ENCODE measurements around the gene OR56A3. TPM values are rescaled to one million over a fixed set of nuclear protein-coding genes. Genes with fewer than 3 reads are reported as not detected.

The OR56A3 gene
- total and polyA plus RNA-seq, 2 of the 4 experiments (the other 2 are of a cell fraction): not detected

- 26% methylated on average over 4 of the region's 14 CpGs; no CpG with 5 or more reads in 1 of the 2 experiments for WGBS, 2 experiments (ENCODE audit: extremely low coverage in 2 of 2, insufficient read length in 1 of 2)
- dilution Hi-C loops (cut with HindIII; ENCODE audit: low sequenced_read_pairs, unreplicated experiment) (no loop called here), intact Hi-C loops (cut with micrococcal nuclease) (no loop called here), in situ Hi-C loops (cut with MboI; ENCODE audit: low sequenced_read_pairs) (no loop called here)
- TF ChIP-seq RCOR1 (IDR thresholded peaks at IDR 0.05; ENCODE audit: insufficient replicate concordance, low read length) (no peak), FOS (IDR thresholded peaks at IDR 0.05; ENCODE audit: low read depth, low read length) (no peak), CHD1 (IDR thresholded peaks at IDR 0.05; ENCODE audit: low read depth, low read length) (no peak), CEBPB (IDR thresholded peaks at IDR 0.05; ENCODE audit: low read depth, low read length) (no peak), RAD21 (IDR thresholded peaks at IDR 0.05; ENCODE audit: low read length) (no peak), BHLHE40 (IDR thresholded peaks at IDR 0.05; ENCODE audit: low read depth, low read length) (no peak)
- Histone ChIP-seq H3K56ac (ENCODE audit: extremely low read depth, insufficient read depth, low read length) (no peak overlapping the region), H3K4ac (ENCODE audit: low read depth, low read length) (no peak overlapping the region), H2BK15ac (ENCODE audit: low read depth, low read length) (no peak overlapping the region), H2AFZ (replicated peaks; ENCODE audit: low read length, poor library complexity) (no peak overlapping the region), H3K9me3 (ENCODE audit: control insufficient read depth, insufficient read depth, low read length) (peaks cover 2% of the 10 kb centered on the region; the same call in 1 of the 2 replicates), H3K79me1 (ENCODE audit: low read depth in 1 of 2, low read length in 2 of 2) (no peaks in the 10 kb centered on the region), H3K9ac (ENCODE audit: low read depth, low read length) (no peak overlapping the region), H2BK120ac (ENCODE audit: low read depth, low read length) (no peak overlapping the region), H4K20me1 (ENCODE audit: insufficient read depth, low read length) (no peaks in the 10 kb centered on the region), H3K18ac (ENCODE audit: low read depth, low read length) (no peak overlapping the region), H3K14ac (replicated peaks; ENCODE audit: low read depth, low read length) (no peak overlapping the region), H3K9me1 (ENCODE audit: insufficient read depth, low read length) (no peaks in the 10 kb centered on the region), H3K27me3 (ENCODE audit: control insufficient read depth, insufficient read depth, low read length) (no peaks in the 10 kb centered on the region), H2BK20ac (ENCODE audit: low read depth, low read length) (no peak overlapping the region), H2AK9ac (replicated peaks; ENCODE audit: low read depth, low read length, poor library complexity) (no peak overlapping the region), H3K36me3 (ENCODE audit: control insufficient read depth, insufficient read depth, low read length) (no peaks in the 10 kb centered on the region), H4K91ac (ENCODE audit: insufficient read depth, low read depth, low read length) (no peak overlapping the region), H3K23ac (ENCODE audit: low read depth, low read length) (no peak overlapping the region), H2BK5ac (ENCODE audit: low read depth, low read length, poor library complexity, severe bottlenecking) (no peak overlapping the region), H2AK5ac (ENCODE audit: low read depth, low read length) (no peak overlapping the region), H3K4me2 (ENCODE audit: low read depth, low read length) (no peak overlapping the region), H4K5ac (ENCODE audit: low read depth, low read length) (no peak overlapping the region), H3K4me3 (ENCODE audit: insufficient read depth, low read depth, low read length) (no peak overlapping the region), H3K4me1 (ENCODE audit: control insufficient read depth, insufficient read depth, low read length) (no peaks in the 10 kb centered on the region), H3K27ac (ENCODE audit: insufficient read depth, low read length) (no peak overlapping the region), H4K8ac (ENCODE audit: low read depth in 2 of 2, low read length in 2 of 2) (no peak overlapping the region)
- CTCF ChIA-PET: no interaction called here
- DNase-seq (no peak), ATAC-seq (ENCODE audit: low read depth) (no peak)
- POLR2A ChIA-PET (ENCODE audit: unreplicated experiment): no interaction called here
- no TSS peak for BruUV-seq (replicated peaks)
These were observed 52.7 kb downstream of the OR56A3 start for GRCh38 chr11:5994791-5995190.

Other genes starting within 250 kb of the OR56A3 start
- gene OR56B1, start 205.8 kb upstream of the OR56A3 start, total RNA-seq (2012; rRNA removed): not detected in 2 replicates
- not detected in 2 replicates for gene OR56B1, start 205.8 kb upstream of the OR56A3 start, polyA plus RNA-seq (2012; rRNA removed)
- gene OR52N4, start 188.0 kb upstream of the OR56A3 start, total RNA-seq (2012; rRNA removed): not detected in 2 replicates
- not detected in 2 replicates for gene OR52N4, start 188.0 kb upstream of the OR56A3 start, polyA plus RNA-seq (2012; rRNA removed)
- gene OR52N5, start 158.9 kb upstream of the OR56A3 start, total RNA-seq (2012; rRNA removed): not detected in 2 replicates
- not detected in 2 replicates for gene OR52N5, start 158.9 kb upstream of the OR56A3 start, polyA plus RNA-seq (2012; rRNA removed)
- not detected in 2 replicates for gene OR52N1, start 151.0 kb upstream of the OR56A3 start, total RNA-seq (2012; rRNA removed)
- not detected in 2 replicates for gene OR52N1, start 151.0 kb upstream of the OR56A3 start, polyA plus RNA-seq (2012; rRNA removed)
- gene OR52N2, start 133.3 kb upstream of the OR56A3 start, total RNA-seq (2012; rRNA removed): not detected in 2 replicates
- not detected in 2 replicates for gene OR52N2, start 133.3 kb upstream of the OR56A3 start, polyA plus RNA-seq (2012; rRNA removed)
- not detected in 2 replicates for gene OR52E6, start 100.4 kb upstream of the OR56A3 start, total RNA-seq (2012; rRNA removed)
- not detected in 2 replicates for gene OR52E6, start 100.4 kb upstream of the OR56A3 start, polyA plus RNA-seq (2012; rRNA removed)
- not detected in 2 replicates for gene OR52E8, start 84.6 kb upstream of the OR56A3 start, total RNA-seq (2012; rRNA removed)
- not detected in 2 replicates for gene OR52E8, start 84.6 kb upstream of the OR56A3 start, polyA plus RNA-seq (2012; rRNA removed)
- not detected in 2 replicates for gene OR52E4, start 61.6 kb upstream of the OR56A3 start, total RNA-seq (2012; rRNA removed)
- not detected in 2 replicates for gene OR52E4, start 61.6 kb upstream of the OR56A3 start, polyA plus RNA-seq (2012; rRNA removed)
- not detected in 2 replicates for gene OR52E5, start 49.0 kb upstream of the OR56A3 start, total RNA-seq (2012; rRNA removed)
- gene OR52E5, start 49.0 kb upstream of the OR56A3 start, polyA plus RNA-seq (2012; rRNA removed): not detected in 2 replicates
- gene OR56A5, start 26.2 kb downstream of the OR56A3 start, total RNA-seq (2012; rRNA removed): not detected in 2 replicates
- gene OR56A5, start 26.2 kb downstream of the OR56A3 start, polyA plus RNA-seq (2012; rRNA removed): not detected in 2 replicates
- gene OR52L1, start 44.7 kb downstream of the OR56A3 start, total RNA-seq (2012; rRNA removed): not detected in 2 replicates
- not detected in 2 replicates for gene OR52L1, start 44.7 kb downstream of the OR56A3 start, polyA plus RNA-seq (2012; rRNA removed)
- gene OR56A4, start 64.7 kb downstream of the OR56A3 start, total RNA-seq (2012; rRNA removed): not detected in 2 replicates
- not detected in 2 replicates for gene OR56A4, start 64.7 kb downstream of the OR56A3 start, polyA plus RNA-seq (2012; rRNA removed)
- not detected in 2 replicates for gene OR56A1, start 88.5 kb downstream of the OR56A3 start, total RNA-seq (2012; rRNA removed)
- not detected in 2 replicates for gene OR56A1, start 88.5 kb downstream of the OR56A3 start, polyA plus RNA-seq (2012; rRNA removed)
- not detected in 2 replicates for gene OR56B4, start 165.4 kb downstream of the OR56A3 start, total RNA-seq (2012; rRNA removed)
- gene OR56B4, start 165.4 kb downstream of the OR56A3 start, polyA plus RNA-seq (2012; rRNA removed): not detected in 2 replicates
- gene OR52B2, start 228.1 kb downstream of the OR56A3 start, total RNA-seq (2012; rRNA removed): not detected in 2 replicates
- gene OR52B2, start 228.1 kb downstream of the OR56A3 start, polyA plus RNA-seq (2012; rRNA removed): not detected in 2 replicates